Peyer's patch (tissue), 4 donors: ENCODE measurements around the gene FBLN5.

Experiments used
- CTCF ChIP-seq, 6 experiments: fragments of 450-650 bp in 4 of 6; fragments of 200-600 bp in 2 of 6; sonication (generic) in 1 of 6; IDR thresholded peaks; one replicate each; pipeline ENCODE4 v1.5.1; 2017 to 2019; ENCODE audit warnings: antibody characterized with exemption in 6 of 6, mild to moderate bottlenecking in 3 of 6, moderate library complexity in 1 of 6
- POLR2A ChIP-seq, 2 donors: fragments of 450-650 bp; IDR thresholded peaks; one replicate each; pipeline ENCODE4 v1.5.1; 2017; ENCODE audit warnings: antibody characterized with exemption in 2 of 2, mild to moderate bottlenecking in 2 of 2, moderate library complexity in 2 of 2

GRCh38 chr14:91888641-91889476 is 58.6 kb downstream of the FBLN5 start:
- no peak for TF ChIP-seq CTCF (IDR thresholded peaks at IDR 0.05)
- TF ChIP-seq POLR2A (IDR thresholded peaks at IDR 0.05) = no peak
